Neural crest cell (in vitro differentiated cells): Measurements from ENCODE around the gene STK33. TPM values are rescaled to one million over a fixed set of nuclear protein-coding genes. Genes with fewer than 3 reads are reported as not detected.

Experiments used
- DNase-seq: peaks from one replicate; pipeline ENCODE4 v3.0.0; 2021; ENCODE audit warnings: low read depth, mixed read lengths, low spot score
- H3K27ac Mint-ChIP-seq: one replicate; pipeline ENCODE4 v1.8.0; 2021; ENCODE audit warnings: mild to moderate bottlenecking, mixed read lengths; ENCODE audit not compliant: unreplicated experiment
- H3K27me3 Mint-ChIP-seq: 2 replicates; pipeline ENCODE4 v1.8.0; 2021; ENCODE audit warnings: low read depth, mild to moderate bottlenecking, mixed read lengths
- H3K36me3 Mint-ChIP-seq: 2 replicates; pipeline ENCODE4 v1.8.0; 2021; ENCODE audit warnings: low read depth, mild to moderate bottlenecking, mixed read lengths
- H3K4me1 Mint-ChIP-seq: 2 replicates; pipeline ENCODE4 v1.8.0; 2021; ENCODE audit warnings: mixed read lengths
- H3K4me3 Mint-ChIP-seq: one replicate; pipeline ENCODE4 v1.8.0; 2021; ENCODE audit warnings: mild to moderate bottlenecking, mixed read lengths
- H3K9me3 Mint-ChIP-seq: 2 replicates; pipeline ENCODE4 v1.8.0; 2021; ENCODE audit warnings: mixed read lengths
- total RNA-seq: library from RNA; stranded (reverse); gene quantifications from 2 replicates; pipeline ENCODE4 v1.2.1, GENCODE V29; 2021
- TF ChIP-seq, protein P1 (sequence below): fragments of 200-600 bp; sonication (generic); conservative IDR thresholded peaks from 2 replicates; pipeline ENCODE4 v1.5.0; 2021; ENCODE audit warnings: antibody characterized with exemption, mild to moderate bottlenecking

Gene STK33
- total RNA-seq, 1 donor from 2014 or later = 17.3 TPM

DNA sequence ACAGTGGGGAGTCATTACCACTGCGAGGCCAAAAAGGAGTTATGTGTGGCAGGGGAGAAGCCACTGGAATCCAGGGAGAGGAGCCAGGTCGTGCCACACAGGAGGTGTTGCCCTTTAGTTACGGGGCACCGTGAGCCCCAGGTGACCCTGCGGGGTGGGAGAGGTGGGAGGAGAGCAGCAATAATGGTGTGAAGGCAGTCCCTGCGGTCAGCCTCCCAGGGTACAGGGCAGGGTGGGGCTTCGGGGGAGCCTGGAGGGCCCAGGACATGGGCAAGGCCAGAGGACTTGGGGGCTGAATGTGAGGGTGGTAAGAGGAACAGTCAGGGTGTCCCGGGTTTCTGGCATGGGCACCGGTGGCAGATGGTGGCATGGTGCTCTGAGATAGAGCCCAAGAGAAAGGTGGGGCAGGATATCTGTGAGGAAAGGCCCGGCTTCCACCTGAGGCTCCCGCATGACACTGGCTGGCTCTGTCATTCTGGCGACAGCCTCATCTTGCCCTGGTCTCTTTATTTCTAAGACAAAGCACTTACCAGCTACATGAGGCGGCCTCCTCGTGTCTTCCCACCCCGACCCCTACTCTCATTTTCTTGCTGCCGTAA lies 247.8 kb downstream of the STK33 start:
- TF ChIP-seq, protein P1, sequence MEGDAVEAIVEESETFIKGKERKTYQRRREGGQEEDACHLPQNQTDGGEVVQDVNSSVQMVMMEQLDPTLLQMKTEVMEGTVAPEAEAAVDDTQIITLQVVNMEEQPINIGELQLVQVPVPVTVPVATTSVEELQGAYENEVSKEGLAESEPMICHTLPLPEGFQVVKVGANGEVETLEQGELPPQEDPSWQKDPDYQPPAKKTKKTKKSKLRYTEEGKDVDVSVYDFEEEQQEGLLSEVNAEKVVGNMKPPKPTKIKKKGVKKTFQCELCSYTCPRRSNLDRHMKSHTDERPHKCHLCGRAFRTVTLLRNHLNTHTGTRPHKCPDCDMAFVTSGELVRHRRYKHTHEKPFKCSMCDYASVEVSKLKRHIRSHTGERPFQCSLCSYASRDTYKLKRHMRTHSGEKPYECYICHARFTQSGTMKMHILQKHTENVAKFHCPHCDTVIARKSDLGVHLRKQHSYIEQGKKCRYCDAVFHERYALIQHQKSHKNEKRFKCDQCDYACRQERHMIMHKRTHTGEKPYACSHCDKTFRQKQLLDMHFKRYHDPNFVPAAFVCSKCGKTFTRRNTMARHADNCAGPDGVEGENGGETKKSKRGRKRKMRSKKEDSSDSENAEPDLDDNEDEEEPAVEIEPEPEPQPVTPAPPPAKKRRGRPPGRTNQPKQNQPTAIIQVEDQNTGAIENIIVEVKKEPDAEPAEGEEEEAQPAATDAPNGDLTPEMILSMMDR = no peak
- H3K4me1 Mint-ChIP-seq = peaks cover 16% of the 10 kb centered on the region
- H3K4me3 Mint-ChIP-seq = no peak overlapping the region
- no peaks in the 10 kb centered on the region for H3K27me3 Mint-ChIP-seq
- DNase-seq = no peak
- no peaks in the 10 kb centered on the region for H3K9me3 Mint-ChIP-seq
- no peak overlapping the region for H3K27ac Mint-ChIP-seq
- no peaks in the 10 kb centered on the region for H3K36me3 Mint-ChIP-seq

DNA sequence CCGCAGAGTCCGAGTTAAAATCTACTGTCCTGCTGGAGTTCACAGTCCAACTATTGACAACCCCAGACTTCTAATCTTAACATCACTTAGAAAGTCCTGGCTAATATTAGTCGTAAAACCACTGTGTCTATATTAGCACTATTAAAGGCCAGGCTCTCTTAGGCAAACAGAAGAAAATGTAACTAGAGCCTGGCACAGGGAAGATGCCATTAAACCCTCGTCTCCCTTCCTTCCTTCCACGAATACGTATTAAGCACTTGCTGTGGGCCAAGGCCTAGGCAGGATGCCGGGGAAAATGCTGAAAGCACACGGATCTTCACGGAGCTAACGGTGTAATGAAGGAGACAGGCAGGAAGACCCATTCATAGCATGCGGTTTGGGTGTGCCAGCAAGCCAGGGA lies 248.8 kb downstream of the STK33 start:
- Mint-ChIP-seq H3K4me3 (no peak overlapping the region), H3K4me1 (peaks cover 16% of the 10 kb centered on the region), H3K9me3 (no peaks in the 10 kb centered on the region), H3K36me3 (no peaks in the 10 kb centered on the region), H3K27me3 (no peaks in the 10 kb centered on the region), H3K27ac (no peak overlapping the region)
- no peak for DNase-seq
- TF ChIP-seq, protein P1 = no peak

DNA sequence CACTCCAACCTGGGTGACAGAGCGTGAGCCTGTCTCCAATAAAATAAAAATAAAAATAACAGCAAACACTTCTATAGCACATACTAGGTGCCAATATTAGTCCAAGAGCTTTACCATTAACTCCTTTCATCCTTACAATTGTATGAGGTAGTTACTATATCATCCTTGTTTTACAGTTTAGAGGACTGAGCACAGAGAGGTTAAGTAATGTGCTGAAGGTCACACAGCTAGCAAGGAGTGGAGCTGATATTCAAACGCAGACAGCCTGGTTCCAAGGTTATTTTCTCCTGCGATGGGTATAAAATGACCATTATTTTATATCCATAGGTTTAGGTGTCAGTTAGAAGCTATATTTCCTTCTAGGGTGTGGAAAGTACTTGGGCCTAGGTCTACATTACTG lies 249.7 kb downstream of the STK33 start:
- TF ChIP-seq, protein P1 = no peak
- no peak overlapping the region for H3K27ac Mint-ChIP-seq
- H3K9me3 Mint-ChIP-seq = no peaks in the 10 kb centered on the region
- no peaks in the 10 kb centered on the region for H3K36me3 Mint-ChIP-seq
- no peak overlapping the region for H3K4me3 Mint-ChIP-seq
- no peaks in the 10 kb centered on the region for H3K27me3 Mint-ChIP-seq
- peaks cover 16% of the 10 kb centered on the region for H3K4me1 Mint-ChIP-seq
- no peak for DNase-seq

DNA sequence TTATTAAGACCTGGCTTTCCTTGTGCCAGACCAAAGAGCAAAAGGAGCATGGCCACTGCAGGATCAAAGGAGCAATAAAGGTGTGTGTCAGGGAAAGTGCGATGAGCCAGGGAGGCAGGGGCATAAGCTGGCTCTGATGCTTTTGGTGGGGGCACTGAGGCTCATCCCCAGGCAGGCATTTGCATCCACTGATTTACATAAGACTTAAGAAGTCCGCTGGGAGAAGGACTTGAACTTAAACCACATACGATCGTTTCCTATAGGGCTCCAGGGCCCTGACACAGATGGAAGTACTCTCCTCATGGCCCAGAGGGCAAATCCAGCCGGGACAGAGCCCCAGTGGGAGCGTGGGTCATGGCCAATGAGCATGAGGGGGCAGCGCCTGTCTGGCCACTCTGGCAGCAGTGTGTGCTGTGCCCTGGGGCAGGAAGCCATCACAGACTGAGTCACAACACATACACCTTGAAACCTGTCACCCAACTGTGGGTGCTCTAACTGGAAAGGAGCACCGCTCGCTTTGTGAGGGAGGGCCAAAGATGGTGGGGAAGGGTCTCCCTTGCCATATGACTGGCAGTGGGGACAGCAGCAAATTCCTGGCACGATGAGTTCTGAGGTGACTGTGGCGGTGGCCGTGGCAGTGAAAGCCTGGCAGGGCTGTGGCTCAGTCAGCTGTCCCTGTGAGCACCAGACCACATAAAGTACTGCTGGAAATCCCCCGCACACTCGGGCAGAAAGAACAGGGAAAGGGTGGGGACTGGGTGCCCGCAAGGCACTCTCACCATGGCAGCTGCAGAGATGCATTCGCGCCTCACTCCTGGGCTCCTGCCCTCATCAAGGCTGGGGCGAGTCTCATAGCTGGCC lies 251.0 kb downstream of the STK33 start:
- Mint-ChIP-seq H3K4me1 (peaks cover 17% of the 10 kb centered on the region), H3K9me3 (no peaks in the 10 kb centered on the region)
- no peak for DNase-seq

DNA sequence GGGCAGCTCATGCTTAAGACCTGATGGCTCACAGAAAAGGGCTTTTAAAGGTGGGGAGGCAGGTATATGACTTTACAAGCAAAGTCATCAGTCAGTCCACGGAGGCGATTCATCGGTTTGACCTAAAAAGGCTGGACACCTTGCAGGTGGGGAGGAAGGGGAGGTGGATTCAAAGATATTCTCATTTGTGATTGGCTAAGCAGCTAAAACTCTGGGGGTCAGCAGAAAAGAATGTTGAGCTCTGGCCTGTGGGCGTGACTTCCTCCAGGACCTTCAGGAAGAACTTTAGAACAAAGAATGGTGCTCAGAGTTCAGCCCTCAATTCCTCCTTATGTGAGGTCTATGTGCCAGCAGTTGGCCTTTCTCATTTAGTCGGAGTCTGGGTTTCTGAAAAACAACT lies 252.0 kb downstream of the STK33 start:
- H3K27ac Mint-ChIP-seq = no peak overlapping the region
- H3K27me3 Mint-ChIP-seq = no peaks in the 10 kb centered on the region
- no peak overlapping the region for H3K4me3 Mint-ChIP-seq
- H3K36me3 Mint-ChIP-seq = no peaks in the 10 kb centered on the region
- DNase-seq = no peak
- H3K4me1 Mint-ChIP-seq = peaks cover 25% of the 10 kb centered on the region
- H3K9me3 Mint-ChIP-seq = no peaks in the 10 kb centered on the region
- TF ChIP-seq, protein P1 = no peak

More for the DNA sequence above, 251.0 kb downstream of the STK33 start:
- no peaks in the 10 kb centered on the region for H3K27me3 Mint-ChIP-seq
- H3K27ac Mint-ChIP-seq = no peak overlapping the region
- no peaks in the 10 kb centered on the region for H3K36me3 Mint-ChIP-seq
- H3K4me3 Mint-ChIP-seq = no peak overlapping the region
- TF ChIP-seq, protein P1 = no peak

Other genes starting within 250 kb of the STK33 start
- gene TRIM66, start 88.4 kb upstream of the STK33 start, total RNA-seq = 6.5 and 10.2 TPM in 2 replicates
- 711 and 720 TPM in 2 replicates for gene RPL27A, start 88.6 kb upstream of the STK33 start, total RNA-seq